Activated T-helper 9 cell treated with anti-CD3 and anti-CD28 coated beads, Interleukin-2, amount 50 U/mL, for 16 hours (primary cell): ENCODE measurements around the gene VRK2.

Experiments
- DNase-seq: peaks from one replicate; pipeline ENCODE4 v3.0.0-alpha.2; 2020; ENCODE audit warnings: low read depth

VRK2 gene

DNA sequence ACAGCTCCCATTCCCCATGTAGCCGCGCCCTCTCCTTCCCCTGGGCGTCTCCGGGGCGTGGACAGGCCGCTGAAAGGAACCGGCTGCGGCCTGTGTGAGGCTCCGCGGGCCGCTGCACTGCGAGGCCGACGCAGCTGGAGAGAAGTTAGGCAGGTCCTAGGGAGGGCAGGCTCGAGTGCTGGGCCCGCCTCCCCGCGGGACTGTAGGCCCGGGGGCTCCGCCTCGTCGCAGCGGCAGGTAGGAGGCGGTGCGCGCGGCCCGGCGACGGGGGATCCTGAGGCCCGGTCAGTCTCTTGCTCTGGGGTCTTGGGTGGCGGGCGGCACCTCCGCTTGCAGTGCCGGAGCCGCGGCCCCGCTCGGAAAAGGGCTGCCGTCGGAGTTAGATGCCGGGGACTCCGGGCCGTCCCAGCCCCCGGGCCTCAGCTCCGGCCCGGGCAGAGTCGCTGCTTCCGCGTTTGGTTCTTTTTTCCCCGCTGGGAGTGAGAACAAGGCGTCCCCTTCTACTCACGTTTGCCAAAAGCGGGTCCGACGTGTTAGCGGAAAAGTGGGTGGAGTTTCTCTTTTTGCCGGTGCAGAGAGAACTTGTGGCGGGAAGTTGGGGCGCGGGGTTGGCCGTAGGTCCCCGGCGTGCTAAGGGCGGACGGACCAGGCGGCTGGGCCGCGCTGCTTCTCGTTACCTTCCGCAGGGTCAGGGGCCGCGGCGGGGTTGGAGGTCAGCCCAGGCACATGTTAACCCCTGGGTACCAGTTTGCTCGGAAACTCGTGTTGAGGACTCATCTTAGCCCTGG, at the start of gene VRK2:
TSS of gene VRK2 (plus strand) at position 222 of the 788 bp plus-strand sequence. CDS start 2,026 bp downstream, outside the sequence.
- peak; percentile 76 for DNase-seq

DNA sequence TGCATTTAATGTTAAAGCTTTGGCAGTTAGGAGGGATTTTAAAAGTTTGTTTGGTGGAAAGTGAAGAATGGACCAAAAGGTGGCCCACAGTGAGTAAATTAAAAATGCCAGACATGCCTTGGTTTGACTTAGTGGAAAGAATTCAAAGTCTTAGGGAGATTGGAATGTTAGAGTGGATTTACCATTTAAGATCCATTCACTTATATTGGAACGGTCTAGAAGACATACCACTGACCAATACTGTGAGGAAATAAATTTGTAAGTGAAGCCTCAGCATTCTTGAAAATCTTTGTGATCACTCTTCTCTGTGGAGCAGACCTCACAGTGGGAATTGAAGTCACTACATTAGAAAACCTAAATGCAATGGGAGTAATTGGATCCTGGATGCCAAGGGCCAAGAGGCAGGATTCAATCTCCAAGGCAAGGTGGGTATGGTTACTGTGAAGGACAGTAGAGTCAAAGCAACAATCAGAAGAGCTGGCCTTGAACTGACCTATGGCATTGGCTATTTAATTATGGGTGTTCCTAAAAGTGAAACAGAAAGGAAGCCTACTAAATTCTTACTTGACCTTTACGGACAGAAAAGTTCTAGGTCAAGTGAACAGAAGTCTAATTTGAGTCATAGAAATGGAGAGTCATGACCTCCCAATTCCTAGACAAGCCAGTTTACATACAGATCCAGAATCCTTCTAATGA, 40.2 kb upstream of the VRK2 start:
- no peak for DNase-seq

DNA sequence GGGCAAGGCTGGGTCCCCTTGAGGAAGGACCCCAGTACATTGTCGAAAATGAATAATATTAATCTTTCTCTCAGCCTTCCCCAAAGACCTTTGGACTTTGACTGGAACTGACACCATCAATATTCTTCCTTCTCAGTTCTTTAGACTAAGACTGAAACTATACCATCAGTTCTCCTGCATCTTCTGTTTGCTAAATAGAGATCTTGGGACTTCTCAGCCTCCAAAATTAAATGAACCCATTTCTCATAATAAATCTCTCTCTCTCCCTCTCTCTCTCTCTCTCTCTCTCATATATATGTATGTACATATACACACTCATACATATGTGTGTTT, 39.7 kb upstream of the VRK2 start:
- no peak for DNase-seq

DNA sequence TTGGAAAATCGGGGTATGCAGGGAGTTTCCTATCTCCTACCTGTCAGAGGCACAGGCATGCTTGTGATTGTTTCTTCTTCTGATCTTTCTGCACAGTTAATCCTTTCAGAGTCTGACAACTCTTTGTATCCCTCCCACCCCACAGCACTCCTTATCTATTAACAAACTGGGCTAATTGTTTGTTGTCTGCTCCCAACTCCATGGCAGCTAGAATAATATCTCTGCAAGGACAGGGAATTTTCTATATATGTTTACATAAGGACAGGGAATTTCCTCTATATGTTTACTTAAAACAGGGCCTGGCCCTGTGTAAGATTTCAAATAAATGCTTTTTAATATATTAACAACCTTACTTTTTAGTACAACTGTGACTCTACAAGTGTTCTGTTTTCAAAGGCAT, 36.0 kb upstream of the VRK2 start:
- no peak for DNase-seq

DNA sequence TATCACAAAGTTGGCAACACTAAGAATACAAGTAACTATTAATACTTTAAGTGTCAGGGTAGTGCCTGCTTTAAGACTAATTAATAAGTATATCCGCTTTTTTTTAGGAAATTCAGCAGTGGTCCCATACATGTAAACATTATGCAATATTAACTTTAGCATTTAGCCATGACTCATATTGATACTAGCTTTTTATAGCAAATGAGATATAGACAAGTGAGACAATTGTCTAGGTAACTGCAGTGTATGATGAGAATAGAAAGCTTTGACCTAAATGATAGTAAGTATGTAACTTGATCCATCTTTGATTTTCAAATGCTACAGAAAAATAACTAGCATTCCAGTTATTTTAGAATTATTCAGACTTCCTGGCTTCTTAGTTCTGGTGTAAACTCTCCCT, 27.4 kb upstream of the VRK2 start:
- DNase-seq = no peak

DNA sequence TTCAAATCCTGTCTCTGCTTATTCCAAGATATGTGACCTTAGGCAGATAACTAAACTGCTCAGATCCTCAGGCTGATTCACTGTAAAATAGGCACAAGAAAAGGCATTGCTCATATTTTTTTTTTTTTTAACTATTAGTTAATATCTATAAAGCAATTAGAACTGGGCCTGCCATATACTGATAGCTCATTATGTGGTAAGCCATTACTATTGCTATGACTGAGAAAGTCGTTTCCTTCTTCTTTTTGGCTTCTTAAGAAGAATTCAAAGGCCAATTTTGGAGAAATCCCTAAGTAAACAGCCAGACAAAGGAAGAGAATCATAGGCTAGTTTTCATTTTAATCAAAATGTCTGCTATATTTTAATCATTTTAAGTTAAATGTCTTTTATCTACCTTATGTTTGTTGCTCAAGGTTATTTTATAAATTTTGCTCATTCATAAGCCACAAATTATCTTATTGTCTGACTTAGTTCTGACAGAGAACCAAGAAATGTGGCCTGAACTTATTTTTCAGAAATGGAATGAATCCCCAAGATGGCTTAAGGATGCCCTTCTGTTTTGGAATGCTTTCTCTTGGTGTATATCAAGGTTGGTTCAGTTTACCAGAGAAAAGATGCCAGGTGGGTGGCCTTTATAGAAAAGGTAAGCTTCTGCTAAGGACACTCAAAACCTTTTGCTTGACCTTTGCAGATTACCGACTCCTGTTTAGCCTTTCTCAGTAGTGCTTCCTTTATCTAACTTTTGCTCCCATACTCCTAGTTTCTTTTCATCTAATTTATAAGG, 21.3 kb upstream of the VRK2 start:
- no peak for DNase-seq

DNA sequence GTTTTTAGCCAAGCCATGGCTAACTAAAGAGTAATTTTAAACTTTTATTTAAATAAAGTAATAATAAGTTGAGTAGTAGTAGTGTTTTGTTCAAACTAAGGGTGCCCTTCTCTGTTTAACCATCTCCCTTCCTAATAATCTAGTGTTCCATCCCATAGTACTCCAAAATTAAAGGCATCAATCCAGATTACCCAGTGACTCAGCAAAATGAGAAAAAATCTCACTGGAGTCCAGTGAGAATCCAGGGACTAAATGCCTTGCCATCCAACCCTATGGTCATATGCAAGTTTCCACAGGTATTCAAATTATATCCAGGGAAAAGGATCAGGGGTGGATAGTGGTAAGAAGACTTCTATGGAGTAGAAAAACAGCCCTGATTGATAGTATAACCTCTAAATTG, 19.6 kb upstream of the VRK2 start:
- DNase-seq = no peak

DNA sequence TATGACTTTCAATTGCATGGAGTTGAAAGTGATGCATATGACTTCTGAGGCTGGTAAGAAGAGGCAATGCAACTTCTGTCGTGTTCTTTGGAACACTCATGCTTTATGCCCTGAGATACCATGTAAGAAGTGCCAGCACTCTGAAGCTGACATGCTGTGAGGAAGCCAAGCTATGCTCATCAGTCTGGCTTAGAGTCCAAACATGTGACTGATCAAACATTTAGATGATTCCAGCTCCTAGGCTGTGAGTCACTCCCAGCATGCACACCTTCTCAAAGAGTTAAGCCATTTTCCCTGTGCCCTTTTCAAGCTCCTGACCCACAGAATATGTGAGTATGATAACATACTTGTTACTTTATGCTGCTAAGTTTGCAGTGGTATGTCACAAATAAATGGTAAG, 15.8 kb upstream of the VRK2 start:
- no peak for DNase-seq

DNA sequence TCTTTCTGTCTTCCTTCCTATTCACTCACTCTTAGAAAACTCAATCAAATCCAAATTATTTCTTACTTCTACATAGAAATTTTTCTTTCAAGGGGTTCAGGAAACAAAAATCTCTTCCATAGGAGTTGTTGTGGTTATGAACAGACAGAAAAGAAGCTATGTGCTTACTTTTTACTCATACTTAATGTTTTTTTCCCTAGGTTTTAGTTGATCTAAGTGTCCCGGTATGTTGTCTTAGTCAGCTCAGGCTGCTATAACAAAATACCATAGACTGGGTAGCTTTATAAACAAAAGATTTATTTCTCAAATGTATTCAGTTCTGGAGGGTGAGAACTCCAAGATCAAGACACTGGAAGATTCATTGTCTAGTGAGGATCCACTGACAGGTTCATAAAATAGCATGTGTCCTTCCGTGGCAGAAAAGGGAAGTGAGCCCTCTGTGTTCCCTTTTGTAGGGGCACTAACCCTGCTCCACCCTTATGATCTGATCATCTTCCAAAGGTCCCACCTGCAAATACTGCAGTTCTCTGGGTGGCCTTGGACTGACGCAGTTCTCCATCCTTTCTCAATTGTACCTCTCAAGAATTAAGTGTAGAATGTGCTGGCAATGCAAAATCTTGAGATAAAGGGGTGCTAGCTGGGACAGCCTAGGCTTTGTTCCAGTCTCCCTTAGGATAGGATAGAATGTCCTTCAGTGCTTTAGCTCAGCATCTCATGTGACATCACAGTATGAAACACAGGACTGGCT, 14.4 kb upstream of the VRK2 start:
- DNase-seq = no peak

DNA sequence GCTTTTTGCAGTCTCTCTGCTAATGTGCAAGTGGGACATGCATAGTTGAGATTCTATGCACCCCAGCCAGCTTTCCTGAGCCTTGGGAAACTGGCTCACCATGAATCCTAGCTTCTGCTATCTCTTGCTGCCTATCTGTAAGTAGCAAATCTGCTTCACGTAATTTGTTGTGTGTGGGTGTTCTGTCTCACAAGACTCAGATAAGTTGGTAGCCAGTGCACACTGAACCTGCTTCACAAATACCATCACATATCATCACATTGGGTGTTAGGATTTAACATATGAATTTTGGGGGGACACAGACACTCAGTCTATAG, 13.9 kb upstream of the VRK2 start:
- DNase-seq = no peak

DNA sequence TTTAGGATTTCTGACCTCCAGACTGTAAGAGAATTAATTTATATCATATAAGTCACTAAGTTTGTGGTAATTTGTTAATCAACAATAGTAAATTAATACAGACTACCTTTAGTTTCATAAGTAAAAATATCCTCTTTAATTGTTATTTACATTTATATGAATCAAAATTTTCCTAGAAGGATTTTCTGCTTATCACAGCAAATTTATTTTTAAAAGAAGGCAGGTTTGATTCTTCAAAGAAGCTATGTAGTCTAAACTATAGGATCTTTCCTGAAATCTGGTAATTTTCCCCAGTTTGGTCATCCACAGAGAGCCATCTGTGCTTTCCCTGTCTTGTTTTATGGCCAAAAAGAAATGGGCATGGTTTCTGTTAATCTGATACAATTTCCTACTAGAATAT, 13.1 kb upstream of the VRK2 start:
- no peak for DNase-seq

DNA sequence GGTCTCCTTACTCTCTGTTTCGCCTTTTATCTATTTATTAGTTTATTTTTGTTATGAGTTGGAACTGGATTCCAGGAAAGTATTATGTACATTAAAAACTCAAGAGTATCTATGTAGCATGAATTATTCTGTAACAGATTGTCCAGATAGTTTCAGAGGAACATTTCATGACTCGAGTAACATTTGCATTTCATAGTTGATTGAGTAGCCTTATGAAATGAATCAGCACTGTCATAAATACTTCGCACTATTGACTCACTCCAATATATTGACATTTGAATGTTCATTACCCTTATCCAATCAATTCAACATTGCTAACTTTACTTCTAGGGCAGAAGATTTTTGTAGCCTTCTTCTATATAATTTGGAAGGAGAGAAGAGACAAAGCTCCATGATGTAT, 11.3 kb upstream of the VRK2 start:
- no peak for DNase-seq

DNA sequence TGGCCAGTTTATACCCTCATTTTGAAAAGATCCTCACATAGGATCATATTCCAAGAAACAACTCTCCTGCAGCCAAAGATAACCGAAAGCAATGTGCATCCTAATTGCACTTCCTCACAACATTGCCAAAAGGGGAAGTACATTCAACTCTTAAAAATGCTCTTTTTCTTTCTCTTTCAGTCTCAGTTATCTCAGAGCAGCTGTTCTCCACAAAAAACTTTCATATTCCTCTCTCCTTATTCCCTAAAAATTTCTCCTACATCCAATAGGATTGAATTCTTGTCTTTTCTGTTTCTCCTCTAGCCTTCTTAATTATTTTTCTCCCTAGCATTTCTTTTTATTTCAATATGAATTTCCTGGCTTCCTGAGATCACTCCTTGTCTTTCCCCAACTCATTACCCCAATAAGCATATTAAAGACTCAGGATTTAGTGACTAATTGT, 7.4 kb upstream of the VRK2 start:
- no peak for DNase-seq

DNA sequence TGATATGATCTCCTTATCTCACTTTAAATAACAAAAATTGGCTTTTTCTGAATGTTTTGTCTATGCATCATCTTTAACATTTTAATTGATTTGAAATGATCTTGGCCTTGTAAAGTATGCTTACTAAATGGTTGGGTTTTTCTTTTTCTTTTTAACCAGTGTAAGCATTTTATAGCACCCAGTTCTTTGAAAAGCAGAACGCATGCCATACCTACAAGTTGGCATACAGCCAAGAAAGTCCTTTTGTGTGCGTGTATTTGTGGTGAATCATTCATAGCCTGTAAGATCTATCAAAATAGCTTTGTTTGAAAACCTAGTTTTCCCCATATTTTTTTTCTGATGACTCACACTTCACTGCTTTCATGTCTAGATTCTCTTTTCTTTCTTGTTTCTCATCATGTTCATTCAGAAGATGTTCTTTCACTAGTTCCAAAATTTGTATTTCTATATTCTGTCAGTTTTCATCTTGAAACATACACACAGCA, 4.1 kb upstream of the VRK2 start:
- no peak for DNase-seq

DNA sequence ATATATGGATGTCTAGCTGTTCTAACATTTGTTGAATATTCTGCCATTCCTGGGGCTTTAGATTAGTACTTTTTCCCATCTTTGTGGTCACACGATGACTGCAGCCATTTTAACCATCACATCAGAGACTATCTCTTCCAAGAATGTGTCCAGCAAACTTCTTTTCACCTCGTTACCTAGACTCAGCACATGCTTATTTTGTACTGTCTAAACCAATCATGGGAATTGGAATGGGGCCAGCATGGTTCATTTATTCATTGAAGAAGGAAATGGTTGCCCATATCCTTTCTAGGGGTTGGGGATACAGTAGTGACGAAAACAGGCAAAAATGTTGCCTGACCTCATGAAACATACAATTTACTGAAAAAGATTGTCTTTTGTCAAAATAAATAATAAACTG, 2.5 kb upstream of the VRK2 start:
- no peak for DNase-seq

DNA sequence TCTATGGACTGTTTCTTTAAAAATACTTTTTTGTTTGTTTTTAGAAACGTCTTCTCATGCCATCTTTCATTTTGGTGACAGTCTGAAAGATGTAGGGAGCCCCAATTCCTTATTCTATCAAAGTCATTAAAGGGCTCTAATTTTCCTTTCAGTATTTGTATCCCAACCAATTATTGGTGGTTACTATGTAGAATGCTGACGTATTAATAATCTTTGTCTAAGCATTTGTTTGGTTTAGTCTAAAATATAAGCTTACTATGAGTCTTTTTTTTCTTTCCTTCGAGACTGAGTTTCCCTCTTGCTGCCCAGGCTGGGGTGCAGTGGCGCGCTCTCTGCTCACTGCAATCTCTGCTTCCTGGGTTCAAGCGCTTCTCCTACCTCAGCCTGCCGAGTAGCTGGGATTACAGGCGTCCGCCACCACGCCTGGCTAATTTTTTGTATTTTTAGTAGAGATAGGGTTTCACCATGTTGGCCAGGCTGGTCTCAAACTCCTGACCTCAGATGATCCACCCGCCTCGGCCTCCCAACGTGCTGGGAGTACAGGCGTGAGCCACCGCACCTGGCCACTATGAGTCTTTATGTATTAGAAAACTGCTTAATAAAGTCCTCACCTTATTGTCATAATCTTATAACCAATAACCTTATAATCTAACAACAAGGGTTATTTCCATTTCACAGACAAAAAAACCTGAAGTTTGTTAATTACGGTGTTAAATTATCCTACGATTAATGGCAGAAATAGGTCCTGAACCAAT, 849 bp upstream of the VRK2 start:
- no peak for DNase-seq

DNA sequence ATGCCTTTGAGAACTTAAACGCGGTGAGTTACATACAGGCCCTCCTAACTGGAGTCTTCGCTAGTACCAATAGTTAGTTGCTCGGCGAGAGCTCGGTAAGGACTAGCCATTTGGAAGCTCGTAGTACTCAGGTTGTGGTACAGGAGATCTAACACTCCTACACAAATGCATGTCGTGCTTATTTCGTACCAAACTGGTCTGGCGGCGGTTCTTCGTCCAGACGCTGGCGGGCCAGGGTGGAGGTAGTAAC, 346 bp upstream of the VRK2 start:
- DNase-seq = no peak

DNA sequence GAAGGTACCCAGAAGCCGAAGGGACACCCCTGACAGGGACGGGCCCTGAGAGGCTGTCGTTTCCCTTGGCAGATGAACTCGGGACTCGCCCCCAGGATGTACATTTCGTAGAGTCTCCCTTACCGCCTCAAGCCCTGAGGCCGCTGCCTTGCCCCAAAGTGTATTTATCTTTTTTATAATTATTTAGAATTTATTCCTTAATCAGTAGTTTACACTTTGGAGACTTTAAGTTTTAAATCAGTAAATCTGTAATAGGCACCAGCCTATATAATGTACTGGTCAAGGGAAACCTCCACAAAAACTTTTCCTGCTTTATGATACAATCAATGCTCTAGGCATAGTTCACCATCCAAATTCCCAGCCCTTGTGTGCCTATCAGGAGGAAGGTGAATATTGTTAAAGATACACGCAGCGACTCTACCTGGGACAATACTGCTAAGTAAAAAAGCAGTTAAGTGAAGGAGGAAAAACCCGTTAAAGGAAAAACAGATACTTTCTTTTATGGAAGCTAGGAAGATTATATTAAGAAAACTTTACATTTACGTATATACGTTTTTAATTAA, 848 bp downstream of the VRK2 start:
- DNase-seq = no peak

DNA sequence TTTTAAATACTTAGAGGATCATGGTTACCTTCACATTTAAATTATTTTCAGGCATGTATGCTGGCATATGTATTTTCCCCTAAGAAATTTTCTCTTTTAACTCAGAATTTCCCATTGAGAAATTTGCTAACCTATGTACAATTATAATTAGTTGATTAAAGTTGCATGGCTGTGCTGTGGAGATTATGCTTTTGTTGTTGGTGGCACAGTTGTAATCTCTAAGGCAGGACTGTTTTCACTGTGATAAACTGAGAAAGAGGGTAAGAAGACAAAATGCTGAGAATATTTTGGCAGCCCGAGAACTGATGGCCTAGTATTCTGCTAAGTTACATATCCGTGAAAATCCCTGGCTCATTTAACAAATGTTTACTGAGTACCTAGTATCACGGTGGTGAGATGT, 1.4 kb downstream of the VRK2 start:
- no peak for DNase-seq

DNA sequence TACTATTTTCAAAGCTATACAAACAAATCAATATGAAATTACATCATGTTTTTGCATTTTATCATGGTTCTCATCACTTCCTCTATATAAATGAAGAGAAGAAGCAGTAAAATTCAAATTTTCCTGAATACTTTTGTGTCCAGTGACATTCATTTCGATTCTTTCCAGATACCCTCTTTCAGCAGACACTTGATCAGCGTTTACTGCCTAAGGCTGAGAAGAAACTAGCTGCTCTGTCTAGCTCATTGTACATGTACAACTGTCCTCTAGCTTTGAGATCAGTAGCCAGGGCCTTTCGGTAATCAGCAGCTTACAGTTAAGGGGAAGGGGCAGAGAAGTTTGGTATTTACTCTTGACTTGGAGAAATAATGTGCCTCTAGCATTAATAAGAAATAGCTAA, 4.8 kb downstream of the VRK2 start:
- DNase-seq = no peak

DNA sequence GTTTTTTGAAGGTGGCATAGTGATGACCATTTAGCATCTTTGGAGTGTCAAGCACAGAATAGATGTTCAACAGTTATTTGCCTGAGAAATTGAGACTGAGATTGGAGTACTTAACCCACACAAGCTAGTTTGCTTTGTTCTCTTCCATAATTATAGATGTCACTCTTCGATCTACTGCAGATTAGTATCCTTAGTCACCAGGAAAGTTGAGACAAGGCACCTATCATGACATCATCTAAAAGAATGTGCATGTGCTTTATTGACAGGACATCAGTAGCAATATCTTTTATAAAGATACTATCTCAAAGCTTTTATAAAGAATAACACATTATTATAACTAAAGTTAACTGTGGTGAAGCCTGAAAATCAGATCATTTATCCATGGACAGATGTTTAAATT, 6.4 kb downstream of the VRK2 start:
- no peak for DNase-seq

DNA sequence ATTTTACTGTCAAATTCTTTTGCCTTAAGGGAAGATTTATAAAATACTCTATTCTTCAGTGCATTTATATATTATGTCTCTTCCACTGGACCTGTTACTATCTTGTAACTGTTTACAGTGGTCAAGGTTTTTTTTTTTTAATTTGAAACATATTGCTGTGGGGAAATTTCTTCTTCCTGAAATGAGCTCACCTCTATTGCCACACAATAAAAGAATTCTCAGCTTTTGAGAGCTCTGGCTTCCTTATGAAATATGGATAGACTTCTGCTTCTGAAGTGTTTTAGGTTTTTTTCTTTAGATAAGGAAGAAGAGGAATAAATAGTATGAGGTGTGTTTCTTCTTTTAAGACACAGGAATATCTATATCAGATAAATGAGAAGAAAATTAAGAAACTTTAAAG, 7.7 kb downstream of the VRK2 start:
- no peak for DNase-seq
